HepG2 (cell line): ENCODE measurements around the gene ATAD3C. TPM values are rescaled to one million over a fixed set of nuclear protein-coding genes. Genes with fewer than 3 reads are reported as not detected.
A peak's percentile ranks its signal among the peaks of the same experiment; 100 is the strongest.
"Not testable (repeated sequence)": the region's sequence is repeated elsewhere in the genome, so short reads cannot be mapped to it uniquely, and the experiment has no call there.

Experiments
- ATAC-seq: fragments of 200-7000 bp; cut with Tn5 transposase; 3 replicates; pipeline ENCODE4 v1.9.1; 2020; ENCODE audit warnings: mild to moderate bottlenecking, moderate library complexity
- BruUV-seq: library from RNA; stranded (reverse); fragments of 400-500 nt; replicated peaks from 2 replicates; lab custom pipeline; 2021; lab: Mats Ljungman, UMichigan
- CTCF ChIA-PET: fragments of 300-600 bp; formaldehyde crosslinking; extraction: SDS; loops from one replicate; lab custom pipeline; 2021; ENCODE audit warnings: low total read pairs, inconsistent platforms, low intra/inter-chr PET ratio; lab: Yijun Ruan, JAX
- POLR2A ChIA-PET: fragments of 350-600 bp; sonication (Branson Sonifier 250); formaldehyde crosslinking; loops from one replicate; lab custom pipeline; 2020; ENCODE audit warnings: antibody characterized with exemption, inconsistent platforms; lab: Yijun Ruan, JAX
- DNase-seq: peaks from one replicate; pipeline ENCODE4 v3.0.0-alpha.2; 2015; ENCODE audit warnings: low spot score
- FAIRE-seq: peaks from 3 replicates; lab custom pipeline; 2011; peaks lifted over from hg19 to GRCh38; lab: Jason Lieb, UNC
- H2AFZ ChIP-seq: one replicate; pipeline ENCODE4 v1.6.1; 2011; ENCODE audit warnings: low read length, inconsistent platforms
- H3K27ac ChIP-seq: fragments of 300-600 bp; 3 replicates; pipeline ENCODE4 v1.8.0; 2011; ENCODE audit warnings: mixed run types, mild to moderate bottlenecking, mixed read lengths, low read length, inconsistent platforms; ENCODE audit not compliant: insufficient read depth; ENCODE audit errors: extremely low read length
- H3K27me3 ChIP-seq, 2 experiments: fragments of 200-600 bp in 1 of 2; 2 replicates in 1 of 2; 3 replicates in 1 of 2; pipeline versions ENCODE4 v1.6.0 to v1.8.0; 2011; ENCODE audit warnings: low read length in 2 of 2, mild to moderate bottlenecking in 2 of 2, moderate library complexity in 2 of 2, inconsistent platforms in 1 of 2; ENCODE audit not compliant: insufficient read depth in 2 of 2, control insufficient read depth in 1 of 2
- H3K36me3 ChIP-seq, 2 experiments: fragments of 200-600 bp in 1 of 2; replicated peaks in 1 of 2; 2 replicates in 1 of 2; 3 replicates in 1 of 2; pipeline versions ENCODE4 v1.5.1 to v1.8.0; 2011; ENCODE audit warnings: low read length in 2 of 2, inconsistent platforms in 1 of 2; ENCODE audit not compliant: insufficient read depth in 2 of 2, control insufficient read depth in 1 of 2
- H3K4me1 ChIP-seq: 2 replicates; pipeline ENCODE4 v1.5.1; 2012; ENCODE audit warnings: low read length, inconsistent platforms; ENCODE audit not compliant: insufficient read depth
- H3K4me2 ChIP-seq: 2 replicates; pipeline ENCODE4 v1.6.0; 2011; ENCODE audit warnings: low read depth, low read length, inconsistent platforms
- H3K4me3 ChIP-seq, 3 experiments: fragments of 200-600 bp in 1 of 3; sonication (generic), shearing (Covaris generic) in 1 of 3; replicated peaks in 1 of 3; 2 replicates each; pipeline ENCODE4 v1.5.1; 2011 to 2016; ENCODE audit warnings: low read length in 3 of 3, inconsistent platforms in 2 of 3, low read depth in 2 of 3, mild to moderate bottlenecking in 2 of 3, control low read depth in 1 of 3, mixed read lengths in 1 of 3; ENCODE audit not compliant: insufficient read depth in 1 of 3
- H3K79me2 ChIP-seq: one replicate; pipeline ENCODE4 v1.6.1; 2011; ENCODE audit warnings: low read length, inconsistent platforms; ENCODE audit not compliant: insufficient read depth
- H3K9ac ChIP-seq: 2 replicates; pipeline ENCODE4 v1.6.0; 2011; ENCODE audit warnings: mild to moderate bottlenecking, low read depth, low read length, inconsistent platforms; ENCODE audit not compliant: insufficient read depth
- H3K9me3 ChIP-seq: 2 replicates; pipeline ENCODE4 v1.5.1; 2012; ENCODE audit warnings: mild to moderate bottlenecking, low read length
- H4K20me1 ChIP-seq: 2 replicates; pipeline ENCODE4 v1.6.0; 2011; ENCODE audit warnings: inconsistent platforms, mild to moderate bottlenecking, low read length, moderate library complexity; ENCODE audit not compliant: insufficient read depth
- RBAK ChIP-seq: sonication (generic); formaldehyde crosslinking; IDR thresholded peaks from 2 replicates; pipeline ENCODE4 v1.5.1; 2020; ENCODE audit warnings: mild to moderate bottlenecking, missing genetic modification reagents
- RBFOX2 ChIP-seq: fragments of 200-400 bp; formaldehyde crosslinking; IDR thresholded peaks from 2 replicates; pipeline ENCODE4 v1.6.1; 2017; ENCODE audit warnings: low read depth, mild to moderate bottlenecking, low read length
- ZNF12 ChIP-seq: sonication (generic); formaldehyde crosslinking; IDR thresholded peaks from 2 replicates; pipeline ENCODE4 v1.5.0; 2020; ENCODE audit warnings: missing genetic modification reagents
- ZNF678 ChIP-seq: sonication (generic); formaldehyde crosslinking; IDR thresholded peaks from 2 replicates; pipeline ENCODE4 v1.4.0; 2020; ENCODE audit warnings: mild to moderate bottlenecking, missing genetic modification reagents
- WGBS: methylation state at CpG from one replicate; pipeline ENCODE4 v1.1.6; 2017; ENCODE audit warnings: low lambda C conversion rate; 5-methylcytosine and 5-hydroxymethylcytosine counted together
- in situ Hi-C: cut with HindIII; loops from 2 replicates; pipeline ENCODE4 v1.10.0; 2017; ENCODE audit warnings: low pct_unique_long_range_greater_than_20kb; ENCODE audit not compliant: extremely low pct_ligation_motif_present
- intact Hi-C: fragments of 100-400 bp; cut with micrococcal nuclease; formaldehyde crosslinking; loops from one replicate; pipeline ENCODE4 v1.10.0; 2022; ENCODE audit not compliant: unreplicated experiment
- polyA plus RNA-seq, 8 experiments: library from polyadenylated mRNA; depleted of rRNA in 3 of 8; stranded (reverse) in 7 of 8; unstranded in 1 of 8; fragments of >200 nt; fragmentation: Illumina TruSeq in 4 of 8; extraction: Trizol in 4 of 8; gene quantifications; 2 replicates each; pipeline versions ENCODE4 v1.2.1 to v1.2.3, GENCODE V29; 2011 to 2016; ENCODE audit warnings: low read depth in 4 of 8, missing spikeins in 1 of 8, mixed read lengths in 1 of 8; ENCODE audit not compliant: insufficient read depth in 1 of 8
- total RNA-seq, 5 experiments: library from RNA; depleted of rRNA; stranded (reverse); fragments of >200 nt; fragmentation: Illumina TruSeq; extraction: Trizol; gene quantifications; 2 replicates each; pipeline ENCODE4 v1.2.3, GENCODE V29; 2016; ENCODE audit warnings: low read depth in 1 of 5
- TF ChIP-seq, protein P1 (sequence below): sonication (generic); formaldehyde crosslinking; conservative IDR thresholded peaks from 2 replicates; pipeline ENCODE4 v1.4.0; 2020; ENCODE audit warnings: missing genetic modification reagents

ATAD3C gene
- total and polyA plus RNA-seq, 2 of the 13 experiments (the other 11 are each of a cell fraction or from before 2014, with no cell fraction given), result 2.4 to 3.2 TPM

DNA sequence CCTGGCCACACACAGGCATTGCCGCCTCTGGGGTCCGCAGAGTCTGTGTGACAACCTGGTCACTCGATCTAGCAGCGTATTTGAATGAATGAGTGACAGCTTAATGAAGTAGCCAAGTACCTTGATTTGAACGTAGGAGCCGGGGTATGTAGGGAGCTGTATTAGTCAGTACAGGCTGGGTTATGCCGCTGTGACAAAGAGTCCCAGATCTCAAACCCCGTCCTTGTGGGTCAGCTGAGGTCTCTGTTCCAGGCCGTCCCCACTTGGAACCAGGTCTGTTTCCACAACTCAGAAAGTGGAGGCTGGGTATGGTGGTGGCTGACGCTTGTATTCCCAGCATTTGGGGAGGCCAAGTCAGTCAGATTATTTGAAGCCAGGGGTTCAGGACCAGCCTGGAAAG is 42.1 kb downstream of the ATAD3C start:
- intact Hi-C loops (no loop called here), in situ Hi-C loops (no loop called here)
- Histone ChIP-seq H3K4me2 (no peak overlapping the region), H3K27ac (no peak overlapping the region), H3K36me3 (peaks cover 21 to 42% of the 10 kb centered on the region in 2 experiments; a peak in 4 of 5 replicates), H3K4me3 (no peak overlapping the region), H3K4me1 (no peaks in the 10 kb centered on the region), H2AFZ (no peak overlapping the region), H4K20me1 (no peaks in the 10 kb centered on the region), H3K9me3 (no peaks in the 10 kb centered on the region), H3K79me2 (no peaks in the 10 kb centered on the region), H3K9ac (no peak overlapping the region), H3K27me3 (no peaks in the 10 kb centered on the region; a peak in 1 of 5 replicates)
- WGBS, result 96% methylated on average over 10 of the region's 10 CpGs
- peak; percentile 99 for TF ChIP-seq ZNF12
- no peak for TF ChIP-seq ZNF678 (CRISPR knock-in tag)
- peak; percentile 84; the same call in 1 of the 2 replicates for TF ChIP-seq RBAK (CRISPR knock-in tag)
- TF ChIP-seq, protein P1, sequence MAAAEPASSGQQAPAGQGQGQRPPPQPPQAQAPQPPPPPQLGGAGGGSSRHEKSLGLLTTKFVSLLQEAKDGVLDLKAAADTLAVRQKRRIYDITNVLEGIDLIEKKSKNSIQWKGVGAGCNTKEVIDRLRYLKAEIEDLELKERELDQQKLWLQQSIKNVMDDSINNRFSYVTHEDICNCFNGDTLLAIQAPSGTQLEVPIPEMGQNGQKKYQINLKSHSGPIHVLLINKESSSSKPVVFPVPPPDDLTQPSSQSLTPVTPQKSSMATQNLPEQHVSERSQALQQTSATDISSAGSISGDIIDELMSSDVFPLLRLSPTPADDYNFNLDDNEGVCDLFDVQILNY, result no peak
- CTCF ChIA-PET, result no interaction called here
- no TSS peak for BruUV-seq
- ATAC-seq (no peak), FAIRE-seq (no peak), DNase-seq (no peak)
- POLR2A ChIA-PET, result no interaction called here

DNA sequence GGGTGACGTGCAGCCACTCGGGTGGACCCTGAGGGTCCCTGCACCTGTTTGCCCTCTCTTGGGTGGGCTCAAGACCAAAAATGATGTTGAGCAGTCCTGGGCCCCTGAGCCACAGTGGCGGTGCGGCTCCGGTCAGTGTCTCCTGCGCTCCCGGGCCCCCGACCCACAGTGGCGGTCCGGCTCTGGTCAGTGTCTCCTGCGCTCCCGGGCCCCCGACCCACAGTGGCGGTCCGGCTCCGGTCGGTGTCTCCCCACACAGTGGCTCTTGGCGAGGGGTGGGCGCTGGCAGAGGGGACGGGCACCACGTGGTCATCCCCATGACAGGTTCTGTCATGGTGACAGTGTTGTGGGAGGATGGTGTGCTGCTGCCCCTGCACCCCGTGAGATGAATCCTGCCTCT is 44.8 kb downstream of the ATAD3C start:
- TF ChIP-seq RBFOX2, result 0 out of 2 replicates have a peak, but pooled peaks have one; percentile 17
- TF ChIP-seq, all 625 proteins: peak for 1; not testable (repeated sequence) for 624
- H4K20me1 ChIP-seq, CTCF ChIA-PET, ATAC-seq, H3K27ac ChIP-seq, H3K9ac ChIP-seq, H3K4me2 ChIP-seq, POLR2A ChIA-PET, DNase-seq, H3K4me3 ChIP-seq, H3K9me3 ChIP-seq, BruUV-seq, in situ Hi-C loops, intact Hi-C loops, H3K4me1 ChIP-seq, H2AFZ ChIP-seq, H3K27me3 ChIP-seq, FAIRE-seq, H3K79me2 ChIP-seq: not testable (repeated sequence)
- 95% methylated on average over 17 of the region's 22 CpGs for WGBS
- H3K36me3 ChIP-seq, result peaks cover 11 to 29% of the 10 kb centered on the region in 2 experiments; a peak in 4 of 5 replicates
